ENCODE data around the gene ZNF254. TPM values are rescaled to one million over a fixed set of nuclear protein-coding genes. Genes with fewer than 3 reads are reported as not detected.

Gene ZNF254
- total RNA-seq, 1 experiment from 2014 or later, result 26.6 TPM

DNA sequence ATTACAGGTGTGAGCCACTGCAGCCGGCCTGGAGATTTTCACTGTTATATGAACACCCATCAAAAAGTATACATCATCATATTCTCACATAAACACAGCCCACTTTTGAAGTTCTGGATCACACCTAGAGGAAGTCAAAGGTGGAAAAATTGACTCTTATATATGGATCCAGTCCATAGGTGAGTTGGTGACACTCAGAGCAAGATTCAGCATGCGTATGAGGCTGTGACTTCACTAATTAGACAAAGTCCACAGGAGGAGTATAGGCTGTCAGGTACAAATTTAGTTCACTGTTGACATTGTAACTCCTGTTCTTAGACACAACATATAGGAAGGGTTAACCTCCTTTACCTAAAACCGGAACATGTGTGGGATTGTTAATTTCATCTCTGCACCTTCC is 31.4 kb upstream of the ZNF254 start:
- no peak overlapping the region for H3K14ac ChIP-seq (ENCODE audit: insufficient read depth, low read length)
- H4K8ac ChIP-seq (replicated peaks; ENCODE audit: insufficient read length, low read depth, low read length), result no peak overlapping the region
- no peaks in the 10 kb centered on the region for H3K79me1 ChIP-seq (ENCODE audit: insufficient read depth, low read depth, low read length, poor library complexity, severe bottlenecking)
- no peak overlapping the region for H2AFZ ChIP-seq (ENCODE audit: low read length)
- H2BK5ac ChIP-seq (ENCODE audit: insufficient read length, low read length), result no peak overlapping the region
- H4K5ac ChIP-seq (ENCODE audit: insufficient read length, low read depth, low read length), result no peak overlapping the region
- no peak overlapping the region for H3K18ac ChIP-seq (ENCODE audit: insufficient read length, low read depth, low read length)
- no peak overlapping the region for H2BK15ac ChIP-seq (ENCODE audit: low read depth, low read length)
- Mint-ChIP-seq H3K36me3 (ENCODE audit: insufficient read depth in 1 of 3, low read depth in 3 of 3) (peaks cover 52 to 93% (median 85%) of the 10 kb centered on the region in 3 experiments), H3K9me3 (no peaks in the 10 kb centered on the region), H3K27ac (no peak overlapping the region), H3K27me3 (ENCODE audit: low read depth) (no peaks in the 10 kb centered on the region), H3K4me3 (no peak overlapping the region), H3K4me1 (no peaks in the 10 kb centered on the region)
- H3K9ac ChIP-seq (ENCODE audit: extremely low read depth, insufficient read length, low read length), result no peak overlapping the region
- H3K27me3 ChIP-seq (ENCODE audit: insufficient read depth, low read length), result no peaks in the 10 kb centered on the region
- H3K4me1 ChIP-seq (ENCODE audit: insufficient read depth, low read length), result no peaks in the 10 kb centered on the region
- no peak overlapping the region for H2BK20ac ChIP-seq (ENCODE audit: low read depth, low read length, poor library complexity, severe bottlenecking)
- no peak overlapping the region for H2BK120ac ChIP-seq (ENCODE audit: low read depth, low read length, poor library complexity, severe bottlenecking)
- H3K56ac ChIP-seq (ENCODE audit: insufficient read length, low read depth, low read length), result no peak overlapping the region
- H3K27ac ChIP-seq (ENCODE audit: insufficient read length, low read depth, low read length), result no peak overlapping the region
- H4K20me1 ChIP-seq (ENCODE audit: control insufficient read depth, insufficient read depth, insufficient read length), result no peaks in the 10 kb centered on the region
- no peak overlapping the region for H3T11ph ChIP-seq (ENCODE audit: low read length)
- no peak overlapping the region for H3K23ac ChIP-seq (ENCODE audit: insufficient read length, low read depth, low read length)
- DNase-seq, result no peak
- H2AK5ac ChIP-seq (ENCODE audit: insufficient read length, low read length), result no peak overlapping the region
- no CpG with 5 or more reads among the region's 3 CpGs for WGBS (ENCODE audit: extremely low coverage, insufficient read length, low lambda C conversion rate)
- H3K79me2 ChIP-seq (ENCODE audit: insufficient read depth, low read length), result no peaks in the 10 kb centered on the region
- TF ChIP-seq, protein P1, sequence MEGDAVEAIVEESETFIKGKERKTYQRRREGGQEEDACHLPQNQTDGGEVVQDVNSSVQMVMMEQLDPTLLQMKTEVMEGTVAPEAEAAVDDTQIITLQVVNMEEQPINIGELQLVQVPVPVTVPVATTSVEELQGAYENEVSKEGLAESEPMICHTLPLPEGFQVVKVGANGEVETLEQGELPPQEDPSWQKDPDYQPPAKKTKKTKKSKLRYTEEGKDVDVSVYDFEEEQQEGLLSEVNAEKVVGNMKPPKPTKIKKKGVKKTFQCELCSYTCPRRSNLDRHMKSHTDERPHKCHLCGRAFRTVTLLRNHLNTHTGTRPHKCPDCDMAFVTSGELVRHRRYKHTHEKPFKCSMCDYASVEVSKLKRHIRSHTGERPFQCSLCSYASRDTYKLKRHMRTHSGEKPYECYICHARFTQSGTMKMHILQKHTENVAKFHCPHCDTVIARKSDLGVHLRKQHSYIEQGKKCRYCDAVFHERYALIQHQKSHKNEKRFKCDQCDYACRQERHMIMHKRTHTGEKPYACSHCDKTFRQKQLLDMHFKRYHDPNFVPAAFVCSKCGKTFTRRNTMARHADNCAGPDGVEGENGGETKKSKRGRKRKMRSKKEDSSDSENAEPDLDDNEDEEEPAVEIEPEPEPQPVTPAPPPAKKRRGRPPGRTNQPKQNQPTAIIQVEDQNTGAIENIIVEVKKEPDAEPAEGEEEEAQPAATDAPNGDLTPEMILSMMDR (conservative IDR thresholded peaks at IDR 0.05), result no peak
- no peaks in the 10 kb centered on the region for H3K23me2 ChIP-seq (ENCODE audit: insufficient read length, low read depth, low read length, poor library complexity, severe bottlenecking)
- H3K9me3 ChIP-seq (ENCODE audit: control insufficient read depth, low read depth, low read length), result no peaks in the 10 kb centered on the region
- no peak overlapping the region for H4K91ac ChIP-seq (ENCODE audit: insufficient read length, low read depth, low read length)
- no peak overlapping the region for H2BK12ac ChIP-seq (ENCODE audit: insufficient read length, low read depth, low read length)
- H3K4me2 ChIP-seq (ENCODE audit: insufficient read depth, insufficient read length, low read length), result no peak overlapping the region
- no peak overlapping the region for H3K4ac ChIP-seq (ENCODE audit: low read depth, low read length)

Measured in H9 (cell line).